SHP77 treated with DMSO at 0.1 percent for 48 hours (cell line): ENCODE results near the gene SCYGR5.
"Not testable (repeated sequence)": the region's sequence is repeated elsewhere in the genome, so short reads cannot be mapped to it uniquely, and the experiment has no call there.

Experiments
- DNase-seq: peaks from one replicate; lab custom pipeline; 2025; lab: John Stamatoyannopoulos, UW

Gene SCYGR5

DNA sequence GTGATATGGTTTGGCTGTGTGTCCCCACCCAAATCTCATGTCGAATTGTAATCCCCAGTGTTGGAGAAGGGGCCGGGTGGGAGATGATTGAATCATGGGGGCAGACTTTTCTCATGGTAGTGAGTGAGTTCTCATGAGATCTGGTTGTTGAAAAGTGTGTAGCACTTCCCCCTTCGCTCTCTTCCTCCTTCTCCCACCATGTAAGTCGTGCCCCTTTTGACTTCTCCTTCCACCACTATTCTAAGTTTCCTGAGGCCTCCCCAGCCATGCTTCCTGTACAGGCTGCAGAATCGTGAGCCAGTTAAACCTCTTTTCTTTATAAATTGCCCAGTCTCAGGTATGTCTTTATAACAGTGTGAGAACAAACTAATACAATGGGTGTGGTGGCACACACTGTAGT, 7.0 kb downstream of the SCYGR5 start:
- not testable (repeated sequence) for DNase-seq

- DNase-seq, result no peak
Measured at GRCh38 chr2:227674485-227674884, 7.9 kb downstream of the SCYGR5 start.

- no peak for DNase-seq
Measured at GRCh38 chr2:227677928-227678327, 11.3 kb downstream of the SCYGR5 start.

- no peak for DNase-seq
Measured at GRCh38 chr2:227684258-227684657, 17.7 kb downstream of the SCYGR5 start.

GRCh38 chr2:227687189-227687588, 20.6 kb downstream of the SCYGR5 start:
- no peak for DNase-seq

GRCh38 chr2:227696990-227697679, 30.5 kb downstream of the SCYGR5 start:
- DNase-seq, result no peak

GRCh38 chr2:227701556-227701955, 35.0 kb downstream of the SCYGR5 start:
- no peak for DNase-seq

DNA sequence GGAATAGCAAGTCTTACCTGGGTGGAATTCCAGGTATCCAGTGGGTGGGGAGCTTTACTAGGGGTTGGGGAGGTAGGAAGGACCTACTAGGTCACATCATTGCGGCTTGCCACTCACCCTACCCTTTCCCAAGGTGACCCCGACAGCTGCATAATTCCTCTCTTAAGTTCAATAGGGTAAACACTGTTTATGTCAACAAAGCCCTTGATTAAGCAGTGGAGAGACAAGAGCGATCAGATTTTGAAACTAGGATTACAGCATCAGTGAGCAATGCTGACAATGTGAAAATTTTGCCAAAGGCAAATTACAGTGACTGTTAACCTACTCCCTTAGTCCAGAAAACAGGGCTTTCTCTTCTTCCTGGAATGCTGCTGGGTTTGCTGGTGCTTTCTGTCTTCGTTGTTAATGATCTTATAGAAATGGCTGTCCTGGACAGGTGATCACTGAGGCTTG, 36.7 kb downstream of the SCYGR5 start:
- DNase-seq, result no peak

DNA sequence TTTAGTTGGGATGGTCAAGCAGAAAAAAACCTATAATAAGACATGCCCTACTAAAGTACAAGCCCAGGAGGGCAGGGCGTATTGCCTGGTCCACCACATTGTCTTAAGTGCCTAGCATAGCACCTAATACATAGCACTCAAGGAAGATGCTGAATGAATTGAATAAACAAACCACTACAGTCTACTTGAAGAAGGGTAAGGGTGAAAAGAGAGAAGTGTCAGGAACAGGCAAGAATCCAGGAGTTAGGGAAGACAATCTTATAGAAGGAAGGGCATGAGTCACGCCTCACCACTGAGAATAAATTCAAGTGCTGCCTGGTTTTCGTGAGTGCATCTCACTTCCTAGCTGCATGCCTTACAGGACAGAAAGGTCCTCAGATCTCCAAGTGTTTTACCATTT, 37.4 kb downstream of the SCYGR5 start:
- no peak for DNase-seq

GRCh38 chr2:227706859-227707258, 40.3 kb downstream of the SCYGR5 start:
- no peak for DNase-seq

GRCh38 chr2:227707390-227707789, 40.8 kb downstream of the SCYGR5 start:
- DNase-seq, result no peak

DNA sequence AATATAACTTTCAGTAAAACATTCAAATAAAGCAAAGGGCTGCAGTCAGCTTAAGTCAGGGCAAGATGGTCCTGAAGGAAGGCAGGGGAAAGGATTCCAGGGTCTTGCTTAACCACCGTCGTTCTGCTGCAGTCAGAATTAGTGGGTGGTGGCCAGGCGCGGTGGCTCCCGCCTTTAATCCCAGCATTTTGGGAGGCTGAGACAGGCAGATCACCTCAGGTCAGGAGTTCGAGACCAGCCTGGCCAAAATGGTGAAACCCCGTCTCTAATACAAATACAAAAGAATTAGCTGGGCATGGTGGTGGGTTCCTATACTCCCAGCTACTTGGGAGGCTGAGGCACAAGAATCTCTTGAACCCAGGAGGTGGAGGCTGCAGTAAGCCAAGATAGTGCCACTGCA, 44.4 kb downstream of the SCYGR5 start:
- no peak for DNase-seq

GRCh38 chr2:227713291-227713690, 46.7 kb downstream of the SCYGR5 start:
- DNase-seq, result no peak

GRCh38 chr2:227716501-227716900, 49.9 kb downstream of the SCYGR5 start:
- no peak for DNase-seq
